Breast epithelium (tissue), 3 donors: ENCODE measurements around the gene NTMT2.

Source experiments
- POLR2A ChIP-seq: fragments of 450-650 bp; IDR thresholded peaks from one replicate; pipeline ENCODE4 v1.6.1; 2016; ENCODE audit warnings: antibody characterized with exemption, mild to moderate bottlenecking, moderate library complexity
- POLR2AphosphoS5 ChIP-seq, 3 donors: sonication (generic); formaldehyde crosslinking; IDR thresholded peaks; one replicate each; pipeline ENCODE4 v1.6.1; 2017; ENCODE audit warnings: antibody characterized with exemption in 3 of 3

- no peak for TF ChIP-seq POLR2AphosphoS5 (IDR thresholded peaks at IDR 0.05)
- no peak for TF ChIP-seq POLR2A
These were observed 59.5 kb downstream of the NTMT2 start for GRCh38 chr1:170205301-170205700.
